DMS53 treated with DMSO at 0.1 percent for 48 hours (cell line): ENCODE results near the gene FAF2.
"Not testable (repeated sequence)": the region's sequence is repeated elsewhere in the genome, so short reads cannot be mapped to it uniquely, and the experiment has no call there.

Experiments used
- DNase-seq: peaks from one replicate; lab custom pipeline; 2025; ENCODE audit not compliant: unreplicated experiment; lab: John Stamatoyannopoulos, UW

Gene FAF2

DNA sequence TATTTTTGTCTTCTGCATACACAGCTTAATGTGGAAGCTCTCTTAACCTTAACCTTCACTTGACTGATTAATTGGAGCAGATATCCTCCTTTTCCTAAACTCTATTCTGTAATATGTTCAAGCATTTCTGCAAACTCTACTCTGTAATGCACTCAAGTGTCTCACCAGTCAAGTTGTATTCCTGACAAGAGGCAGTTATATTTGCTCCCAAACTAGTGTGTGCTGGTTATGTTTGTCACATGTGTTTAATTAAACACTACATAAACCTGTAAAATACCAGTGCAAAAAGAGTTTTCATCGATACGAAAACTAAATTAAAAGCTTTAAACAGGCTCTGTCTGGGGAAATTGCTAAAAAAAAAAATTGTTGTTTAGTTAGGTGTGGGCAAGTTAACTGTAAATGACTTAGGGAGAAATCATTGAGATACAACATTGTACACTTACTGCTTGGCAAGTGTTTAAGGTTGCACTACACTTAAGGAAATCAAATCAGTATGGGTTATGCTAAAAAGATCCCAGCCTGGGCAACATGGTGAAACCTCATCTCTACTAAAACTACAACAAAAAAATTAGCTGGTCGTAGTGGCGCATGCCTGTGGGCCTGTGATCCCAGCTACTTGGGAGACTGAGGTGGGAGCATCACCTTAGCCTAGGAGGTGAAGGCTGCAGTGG, 6.7 kb downstream of the FAF2 start:
- no peak for DNase-seq

DNA sequence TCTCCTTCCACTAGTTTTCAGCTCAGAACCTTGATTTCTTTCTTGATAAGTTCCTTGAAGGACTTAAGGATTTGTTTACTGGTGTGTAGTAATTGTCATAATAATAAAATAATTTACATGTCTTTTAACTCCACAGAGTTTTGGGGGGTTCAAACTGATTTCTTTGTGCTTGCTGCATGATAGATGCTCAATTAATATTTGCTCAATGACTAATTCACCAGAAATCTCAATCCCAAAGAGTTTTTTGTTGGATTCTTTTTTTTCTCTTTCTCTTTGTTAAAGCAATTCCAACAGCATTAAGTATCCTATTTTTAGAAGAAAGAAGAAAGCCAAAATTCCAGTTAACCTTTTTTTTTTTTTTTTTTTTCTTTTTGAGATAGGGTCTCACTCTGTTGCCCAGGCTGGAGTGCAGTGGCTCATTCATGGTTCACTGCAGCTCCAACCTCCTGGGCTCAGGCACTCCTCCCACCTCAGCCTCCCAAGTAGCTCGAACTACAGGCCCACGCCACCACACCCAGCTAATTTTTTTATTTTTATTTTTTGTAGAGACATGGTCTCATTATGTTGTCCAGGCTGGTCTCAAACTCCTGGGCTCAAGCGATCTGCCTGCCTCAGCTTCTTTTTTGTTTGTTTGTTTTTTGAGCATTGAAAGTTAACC, 10.8 kb downstream of the FAF2 start:
- no peak for DNase-seq

DNA sequence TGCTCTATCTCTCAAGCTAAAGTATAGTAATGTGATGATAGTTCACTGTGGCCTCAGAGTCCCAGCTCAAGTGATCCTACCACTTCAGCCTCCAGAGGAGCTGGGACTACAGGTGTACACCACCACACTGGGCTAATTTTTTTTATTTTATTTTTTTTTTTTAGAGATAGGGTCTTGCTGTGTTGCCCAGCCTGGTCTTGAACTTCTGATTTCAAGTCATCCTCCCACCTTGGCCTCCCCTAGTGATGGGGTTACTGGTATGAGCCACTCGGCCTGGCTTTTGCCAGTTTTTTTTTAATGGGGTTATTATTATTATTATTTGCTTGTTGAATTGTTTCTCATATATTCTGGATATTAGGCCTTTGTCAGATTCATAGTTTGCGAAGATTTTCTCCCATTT, 13.2 kb downstream of the FAF2 start:
- DNase-seq, result no peak

DNA sequence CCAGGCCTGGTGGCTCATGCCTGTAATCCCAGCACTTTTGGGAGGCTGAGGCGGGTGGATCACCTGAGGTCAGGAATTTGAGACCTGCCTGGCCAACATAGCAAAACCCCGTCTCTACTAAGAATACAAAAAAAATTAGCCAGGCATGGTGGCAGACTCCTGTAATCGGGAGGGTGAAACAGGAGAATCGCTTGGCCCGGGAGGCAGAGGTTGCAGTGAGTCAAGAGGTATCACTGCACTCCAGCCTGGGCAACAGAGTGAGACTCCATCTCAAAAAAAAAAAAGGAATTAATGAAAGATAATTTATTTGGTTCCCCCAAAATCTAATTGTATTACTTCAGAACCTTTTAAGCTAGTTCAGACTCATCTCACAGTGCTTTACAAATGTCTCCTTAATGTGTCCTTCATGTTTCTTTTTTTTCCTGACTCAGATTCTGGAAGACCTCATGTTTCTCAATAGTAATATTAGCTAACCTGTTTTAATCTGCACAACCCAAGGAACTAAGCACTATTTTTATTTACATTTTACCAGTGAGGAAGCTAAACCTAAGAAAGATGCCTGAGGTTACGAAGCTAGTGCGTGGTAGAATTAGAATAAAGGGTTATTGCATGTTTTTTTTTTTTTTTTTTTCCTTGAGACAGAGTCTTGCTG, 15.1 kb downstream of the FAF2 start:
- DNase-seq, result no peak

DNA sequence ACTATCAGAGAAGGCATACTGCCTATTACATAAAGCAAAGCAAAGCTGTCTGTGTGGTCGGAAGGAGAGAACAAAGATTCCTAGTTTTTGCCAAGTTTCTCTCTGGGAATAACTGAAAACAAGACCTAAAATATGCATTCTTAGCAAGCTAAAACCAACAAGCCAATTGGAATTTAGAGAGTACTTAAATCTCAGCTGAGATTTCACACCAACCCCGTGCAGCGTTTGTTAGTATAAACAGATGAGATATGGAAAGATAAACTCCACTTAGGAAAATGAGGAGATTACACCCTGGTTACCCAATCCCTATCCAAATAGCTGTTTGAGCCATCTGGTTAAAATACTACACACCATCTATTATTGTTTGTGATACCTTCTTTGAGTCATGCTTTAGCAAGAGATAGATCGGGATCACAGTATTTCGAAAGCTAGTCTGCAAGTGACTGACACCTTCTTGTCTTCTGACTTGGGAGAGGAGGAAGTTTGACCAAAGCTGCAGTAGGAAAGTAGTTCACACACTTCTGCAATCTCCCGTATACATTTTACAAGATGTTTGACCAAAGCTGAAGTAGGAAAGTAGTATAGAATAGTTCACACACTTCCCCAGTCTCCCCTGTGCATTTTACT, 18.2 kb downstream of the FAF2 start:
- DNase-seq, result no peak

DNA sequence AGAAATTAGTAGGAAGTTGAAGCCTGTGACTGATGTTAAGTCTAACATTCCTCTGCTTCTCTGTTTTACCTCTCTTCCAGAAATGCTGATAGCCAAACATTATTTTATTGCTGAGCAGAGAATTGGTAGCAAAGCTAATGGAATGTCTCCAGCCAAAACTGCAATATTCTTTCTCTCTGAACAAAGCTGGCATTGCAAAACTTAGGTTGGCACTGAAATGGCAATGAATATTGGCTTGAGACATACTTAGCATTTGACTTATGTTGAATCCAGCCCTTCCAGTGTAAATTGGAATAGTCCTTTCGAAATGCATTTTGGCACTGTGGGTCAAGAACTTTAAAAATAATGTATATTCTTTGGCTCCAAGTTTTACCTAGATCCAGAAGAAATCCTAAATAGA, 21.1 kb downstream of the FAF2 start:
- no peak for DNase-seq

DNA sequence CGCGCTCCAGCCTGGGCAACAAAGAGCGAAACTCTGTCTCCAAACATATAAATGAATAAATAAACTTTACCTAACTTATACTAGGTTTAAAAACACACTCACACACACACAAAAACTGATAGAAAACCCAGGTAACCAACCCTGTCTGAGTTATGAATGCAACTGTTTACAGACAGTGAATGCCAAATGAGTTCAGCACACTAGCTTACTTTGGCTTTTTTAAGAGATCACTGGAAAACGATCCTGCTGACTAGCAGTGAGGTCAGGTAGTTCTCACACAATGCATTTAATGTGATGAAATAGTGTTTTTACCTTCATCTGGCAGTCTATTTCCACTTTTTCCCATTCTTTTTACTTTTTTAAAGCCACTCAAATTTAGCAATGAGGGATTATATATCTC, 22.4 kb downstream of the FAF2 start:
- DNase-seq, result no peak

DNA sequence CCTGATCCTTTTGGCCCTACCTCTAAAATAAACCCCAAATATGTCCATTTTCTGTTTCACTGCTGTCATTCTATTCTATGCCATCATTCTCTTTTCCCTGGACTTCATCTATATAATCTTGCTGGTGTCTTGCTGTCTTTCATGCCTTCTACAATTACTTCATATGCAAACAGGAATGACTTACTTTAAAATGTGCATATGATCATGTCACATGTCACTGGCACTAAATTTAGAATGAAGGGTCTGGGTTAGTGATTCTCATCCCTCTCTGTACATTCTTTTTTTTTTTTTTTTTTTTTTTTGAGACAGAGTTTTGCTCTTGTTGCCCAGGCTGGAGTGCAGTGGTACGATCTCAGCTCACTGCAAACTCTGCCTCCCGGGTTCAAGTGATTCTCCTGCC, 22.9 kb downstream of the FAF2 start:
- no peak for DNase-seq

DNA sequence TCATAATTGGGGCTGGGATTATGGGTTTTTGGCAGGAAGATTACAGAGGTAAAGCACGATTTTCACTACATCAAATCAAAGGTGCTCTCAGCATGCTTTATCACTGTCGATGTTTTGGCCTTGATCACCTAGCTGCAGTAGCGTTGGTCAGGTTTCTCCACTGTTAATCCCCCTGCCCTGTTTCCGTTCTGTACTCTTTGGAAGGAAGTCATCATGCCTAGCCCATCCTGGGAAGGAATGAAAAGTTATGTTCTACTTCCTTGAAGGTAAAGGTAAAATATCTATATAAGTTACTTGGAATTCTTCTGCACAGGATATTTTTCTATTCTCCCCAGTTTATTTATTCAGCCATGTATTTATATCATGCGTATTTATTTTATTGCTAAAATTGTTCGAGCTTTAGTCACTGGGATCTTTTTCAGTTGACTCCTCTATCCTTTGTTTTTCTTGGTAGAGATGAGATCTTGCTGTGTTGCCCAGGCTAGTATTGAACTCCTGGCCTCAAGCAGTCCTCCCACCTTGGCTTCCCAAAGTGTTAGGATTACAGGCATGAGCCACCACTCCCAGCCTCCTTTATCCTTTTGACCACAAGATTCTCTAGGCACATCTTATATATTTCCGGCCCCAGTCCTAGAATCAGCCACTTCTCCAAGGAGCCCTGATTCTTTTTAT, 25.3 kb downstream of the FAF2 start:
- DNase-seq, result no peak

DNA sequence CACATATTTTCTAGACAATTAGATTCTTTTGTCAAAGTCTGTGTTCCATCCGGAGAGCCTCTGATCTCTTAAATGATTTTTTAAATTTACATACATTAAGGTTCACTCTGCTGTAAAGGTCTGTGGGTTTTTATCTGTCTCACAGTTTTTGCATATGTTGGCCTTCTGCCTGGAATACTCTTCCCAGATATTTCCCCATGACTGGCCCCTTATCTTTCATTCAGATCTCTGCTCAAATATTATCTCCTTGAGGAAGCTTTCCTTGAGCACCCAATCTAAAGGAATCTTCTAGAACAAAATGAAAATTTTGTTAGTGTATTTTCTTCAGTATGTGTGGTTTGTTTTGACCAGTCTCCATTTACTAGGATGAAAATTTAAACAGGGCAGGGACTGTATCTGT, 26.3 kb downstream of the FAF2 start:
- DNase-seq, result no peak

DNA sequence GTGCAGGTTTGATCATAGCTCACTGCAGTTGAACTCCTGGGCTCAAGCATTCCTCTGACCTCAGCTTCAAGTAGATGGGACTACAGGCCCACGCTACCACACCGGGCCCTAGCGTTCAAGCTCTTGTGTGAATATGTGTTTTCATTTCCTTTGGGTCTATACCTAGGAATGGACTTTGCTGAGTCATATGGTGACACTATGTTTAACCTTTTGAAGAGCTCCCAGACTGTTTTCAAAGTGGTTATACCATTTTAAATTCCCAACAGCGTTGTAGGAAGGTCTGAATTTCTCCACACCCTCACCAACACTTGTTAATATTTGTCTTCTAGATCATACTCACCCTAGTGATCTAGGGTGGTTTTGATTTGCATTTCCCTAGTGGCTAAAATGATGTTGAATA, 33.5 kb downstream of the FAF2 start:
- peak; percentile 9 for DNase-seq

DNA sequence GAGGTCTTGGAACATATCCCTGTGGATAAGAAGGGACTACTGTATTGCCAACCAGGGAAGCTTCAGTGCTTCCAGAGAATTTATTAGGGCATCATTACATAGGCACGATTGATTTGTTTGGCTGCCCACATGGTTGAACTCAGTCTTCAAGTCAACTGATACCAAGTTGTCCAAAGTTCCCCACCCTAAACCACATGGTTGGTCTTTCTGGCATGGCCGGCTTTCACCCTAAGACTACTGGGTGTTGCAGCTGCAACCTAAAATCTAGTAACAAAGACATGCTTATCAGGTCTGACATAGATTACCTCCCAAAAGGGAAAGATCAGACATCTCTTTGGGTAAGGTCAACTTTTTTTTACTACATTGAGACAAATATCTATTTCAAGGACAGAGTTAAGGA, 37.0 kb downstream of the FAF2 start:
- DNase-seq, result no peak

DNA sequence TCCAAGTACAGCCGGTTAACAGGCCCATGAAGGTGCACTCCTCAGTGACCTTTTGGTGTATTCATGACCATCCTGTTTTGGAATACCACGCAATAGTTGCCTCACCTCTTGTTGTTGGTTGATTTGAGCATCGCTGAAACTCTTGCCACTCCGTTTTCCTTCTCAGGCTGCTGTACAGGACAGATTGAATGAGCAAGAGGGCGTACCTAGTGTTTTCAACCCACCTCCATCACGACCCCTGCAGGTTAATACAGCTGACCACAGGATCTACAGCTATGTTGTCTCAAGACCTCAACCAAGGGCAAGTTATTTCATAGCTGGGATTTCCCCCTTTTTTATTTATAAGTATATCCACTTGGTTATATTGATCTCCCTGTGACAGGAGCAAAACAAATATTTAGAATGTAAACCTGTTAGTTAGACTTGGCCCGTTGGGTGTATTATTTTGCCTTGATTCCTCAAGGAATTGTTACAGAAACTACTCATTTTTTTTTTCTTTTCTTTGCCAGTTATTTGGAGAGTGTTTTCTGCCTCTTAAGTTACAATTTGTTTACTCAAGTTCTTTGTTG, 38.1 kb downstream of the FAF2 start:
- no peak for DNase-seq

DNA sequence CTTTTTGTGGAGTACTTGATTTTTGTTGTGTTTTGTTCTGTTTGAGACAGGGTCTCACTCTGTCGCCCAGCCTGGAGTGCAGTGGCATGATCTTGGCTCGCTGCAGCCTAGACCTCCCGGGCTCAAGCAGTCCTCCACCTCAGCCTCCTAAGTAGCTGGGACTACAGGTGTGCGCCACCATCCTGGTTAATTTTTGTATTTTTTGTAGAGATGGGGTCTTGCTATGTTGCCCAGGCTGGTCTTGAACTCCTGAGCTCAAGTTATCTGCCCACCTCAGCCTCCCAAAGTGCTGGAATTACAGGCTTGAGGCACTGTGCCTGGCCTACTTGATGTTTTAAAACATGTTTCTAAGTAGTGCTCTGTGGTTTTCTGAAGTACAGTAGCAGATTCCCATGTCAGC, 39.0 kb downstream of the FAF2 start:
- DNase-seq, result not testable (repeated sequence)

DNA sequence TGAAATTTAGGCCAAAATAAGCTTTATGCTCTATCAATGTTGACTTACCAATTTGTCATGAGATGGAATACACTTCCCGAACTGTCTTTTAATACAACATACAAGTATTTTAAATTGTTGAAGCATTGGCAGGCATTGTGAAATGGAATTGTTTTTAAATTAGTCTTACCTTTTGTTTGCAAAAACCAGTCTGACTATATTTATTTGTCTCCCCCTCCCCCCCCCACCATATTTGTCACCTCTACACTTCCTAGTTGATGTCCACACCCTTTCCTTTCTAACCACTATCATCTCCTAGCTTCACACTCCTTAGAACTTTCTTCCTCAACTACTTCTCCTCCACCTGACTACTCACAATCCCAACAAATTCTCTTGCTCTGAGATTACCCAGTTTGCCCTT, 40.9 kb downstream of the FAF2 start:
- no peak for DNase-seq

DNA sequence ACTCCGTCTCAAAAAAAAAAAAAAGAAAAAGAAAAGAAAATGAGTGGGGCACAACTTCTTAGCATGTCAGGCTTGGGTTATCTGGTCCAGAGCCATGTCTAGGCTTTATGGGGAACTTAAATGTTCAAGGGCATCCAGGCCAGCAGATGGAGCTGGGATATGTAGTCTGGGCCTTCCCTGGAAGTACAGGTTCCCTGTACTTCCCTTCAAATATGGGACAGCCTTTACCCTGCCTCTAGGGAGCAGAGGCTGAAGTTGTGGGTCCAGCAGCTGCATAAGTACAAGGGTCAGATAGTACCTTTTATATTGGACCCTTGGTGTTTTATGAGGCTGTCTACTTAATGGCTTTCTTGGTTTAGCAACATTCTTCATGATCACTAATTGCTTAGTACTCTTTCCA, 42.1 kb downstream of the FAF2 start:
- no peak for DNase-seq

DNA sequence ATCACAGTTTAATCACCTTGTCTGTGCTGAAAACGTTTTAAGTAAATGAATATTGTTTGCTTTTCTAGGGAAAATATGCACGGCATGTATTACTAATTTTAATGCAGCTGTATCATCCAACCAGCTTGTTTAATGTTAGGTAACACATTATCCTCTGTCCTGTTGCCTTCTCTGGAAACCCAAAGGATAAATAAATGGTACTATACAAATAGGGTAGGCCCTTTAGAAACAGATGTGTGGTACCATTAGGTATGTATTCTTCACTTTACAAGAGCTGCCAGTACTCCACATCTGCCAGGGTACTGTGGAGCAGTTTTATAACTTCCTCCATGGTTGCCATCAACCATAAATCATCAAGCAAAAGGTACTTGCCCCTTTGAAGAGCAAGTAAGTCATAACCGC, 42.9 kb downstream of the FAF2 start:
- no peak for DNase-seq

DNA sequence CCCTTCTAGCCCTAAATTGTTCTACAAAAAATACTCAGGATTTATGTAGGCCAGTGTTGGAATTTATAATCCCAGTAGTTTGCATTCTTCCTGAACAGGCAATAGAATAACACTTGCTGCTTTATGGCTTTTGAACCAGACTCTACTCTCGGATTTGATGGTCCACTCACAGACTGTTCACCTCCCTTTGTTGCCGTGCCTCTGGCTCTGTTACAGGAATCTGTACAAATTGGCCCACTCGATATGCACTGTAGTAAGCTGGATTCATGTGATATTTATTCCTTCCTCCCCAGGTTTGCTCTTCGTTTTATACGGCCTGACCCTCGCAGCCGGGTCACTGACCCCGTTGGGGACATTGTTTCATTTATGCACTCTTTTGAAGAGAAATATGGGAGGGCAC, 43.7 kb downstream of the FAF2 start:
- no peak for DNase-seq

DNA sequence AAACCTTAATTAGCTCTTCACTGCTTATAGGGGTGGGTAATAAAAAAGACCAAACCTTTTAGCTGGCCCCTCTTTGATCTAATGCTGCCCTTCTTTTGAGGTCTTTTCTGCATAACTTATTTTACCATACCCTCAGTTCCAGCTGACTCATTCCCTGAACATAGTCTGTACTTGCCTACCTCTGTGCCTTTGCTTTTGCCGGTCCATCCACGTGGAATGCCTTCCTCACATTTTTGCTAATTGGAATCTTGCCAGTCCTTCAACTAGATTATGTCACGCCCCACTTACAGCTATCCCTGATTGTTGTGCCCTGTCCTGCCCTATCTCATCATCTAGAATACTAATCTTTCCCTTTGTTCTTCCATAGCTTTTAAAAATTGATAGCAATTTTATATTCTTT, 44.2 kb downstream of the FAF2 start:
- DNase-seq, result no peak

DNA sequence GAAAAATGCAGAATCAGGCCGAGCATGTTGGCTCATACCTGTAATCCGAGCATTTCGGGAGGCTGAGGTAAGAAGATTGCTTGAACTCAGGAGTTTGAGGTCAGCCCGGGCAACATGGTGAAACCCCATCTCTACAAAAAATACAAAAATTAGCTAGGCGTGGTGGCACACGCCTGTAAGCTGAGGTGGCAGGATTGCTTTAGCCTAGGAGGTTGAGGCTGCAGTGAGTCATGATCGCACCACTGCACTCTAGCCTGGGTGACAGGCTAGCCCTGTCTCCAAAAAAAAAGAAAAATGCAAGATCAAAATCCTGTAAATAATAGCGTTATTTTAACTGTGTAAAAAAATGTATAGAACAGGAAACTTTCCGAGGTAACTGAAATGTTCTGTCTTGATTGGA, 49.7 kb downstream of the FAF2 start:
- DNase-seq, result no peak

DNA sequence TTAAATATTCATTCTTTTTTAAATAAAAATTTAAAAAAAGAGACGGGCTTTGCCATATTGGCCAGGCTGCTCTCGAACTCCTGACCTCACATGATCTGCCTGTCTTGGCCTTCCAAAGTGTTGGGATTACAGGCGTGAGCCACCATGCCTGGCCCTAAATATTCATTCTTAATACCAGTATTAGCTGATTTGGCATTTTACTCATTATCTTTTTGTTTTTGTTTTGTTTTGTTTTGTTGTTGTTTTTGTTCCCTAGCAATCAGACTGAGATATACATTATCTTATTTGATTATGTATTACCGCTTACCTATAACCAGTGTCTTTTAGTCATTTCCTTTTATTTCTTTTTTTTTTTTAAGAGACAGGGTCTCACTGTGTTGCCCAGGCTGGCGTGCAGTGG, 51.1 kb downstream of the FAF2 start:
- no peak for DNase-seq
